ENCODE measurements around the gene ANO10. TPM values are rescaled to one million over a fixed set of nuclear protein-coding genes. Genes with fewer than 3 reads are reported as not detected.

ANO10 gene
- total and polyA plus RNA-seq, 2 of the 8 experiments (the other 6 are each of a cell fraction or from before 2014, with no cell fraction given) = 38.0 to 53.2 TPM

GRCh38 chr3:43432462-43432861 is 189.3 kb downstream of the ANO10 start (continued):
- TF ChIP-seq CHD7 (IDR thresholded peaks at IDR 0.05; ENCODE audit: insufficient replicate concordance, low read length) = no peak
- TF ChIP-seq, protein P1, sequence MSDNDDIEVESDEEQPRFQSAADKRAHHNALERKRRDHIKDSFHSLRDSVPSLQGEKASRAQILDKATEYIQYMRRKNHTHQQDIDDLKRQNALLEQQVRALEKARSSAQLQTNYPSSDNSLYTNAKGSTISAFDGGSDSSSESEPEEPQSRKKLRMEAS (IDR thresholded peaks at IDR 0.05) = no peak
- TF ChIP-seq NANOG (IDR thresholded peaks at IDR 0.05; ENCODE audit: insufficient read depth, low read depth, low read length, poor library complexity, severe bottlenecking) = no peak
- no peak for TF ChIP-seq SUZ12 (IDR thresholded peaks at IDR 0.05; ENCODE audit: low read length)
- TF ChIP-seq KDM4A (IDR thresholded peaks at IDR 0.05; ENCODE audit: low read depth, low read length, severe bottlenecking) = no peak
- TF ChIP-seq SRF (IDR thresholded peaks at IDR 0.05; ENCODE audit: low read depth, low read length) = no peak
- no peak for TF ChIP-seq BCL11A (IDR thresholded peaks at IDR 0.05; ENCODE audit: low read depth in 2 of 2, low read length in 2 of 2)
- no peak for TF ChIP-seq BACH1 (IDR thresholded peaks at IDR 0.05; ENCODE audit: low read length)
- TF ChIP-seq KDM1A (IDR thresholded peaks at IDR 0.05; ENCODE audit: borderline replicate concordance, low read length) = no peak
- TF ChIP-seq SP4 (IDR thresholded peaks at IDR 0.05; ENCODE audit: low read length) = no peak

Data from H1 (cell line).